Hepatocyte (in vitro differentiated cells): Measurements from ENCODE around the gene DPY30. TPM values are rescaled to one million over a fixed set of nuclear protein-coding genes. Genes with fewer than 3 reads are reported as not detected.
A peak's percentile ranks its signal among the peaks of the same experiment; 100 is the strongest.

Experiments used
- DNase-seq: peaks from one replicate; pipeline ENCODE4 v3.0.0-alpha.2; 2016; ENCODE audit warnings: low spot score
- H2AFZ ChIP-seq: fragments of 200-600 bp; sonication (generic); 2 replicates; pipeline ENCODE4 v1.6.0; 2016; ENCODE audit warnings: antibody characterized with exemption, mild to moderate bottlenecking
- H3K27ac ChIP-seq: fragments of 200-600 bp; sonication (generic); 2 replicates; pipeline ENCODE4 v1.5.1; 2016; ENCODE audit warnings: mild to moderate bottlenecking
- H3K27me3 ChIP-seq: fragments of 200-600 bp; sonication (generic); 2 replicates; pipeline ENCODE4 v1.6.1; 2016
- H3K36me3 ChIP-seq: fragments of 200-600 bp; sonication (generic); replicated peaks from 2 replicates; pipeline ENCODE4 v1.5.1; 2016; ENCODE audit warnings: low read depth; ENCODE audit not compliant: insufficient read depth
- H3K4me1 ChIP-seq: fragments of 200-600 bp; sonication (generic); 2 replicates; pipeline ENCODE4 v1.5.1; 2016; ENCODE audit warnings: mild to moderate bottlenecking, moderate library complexity; ENCODE audit not compliant: insufficient read depth
- H3K4me2 ChIP-seq: fragments of 200-600 bp; sonication (generic); 2 replicates; pipeline ENCODE4 v1.6.0; 2016
- H3K4me3 ChIP-seq: fragments of 200-600 bp; sonication (generic); 2 replicates; pipeline ENCODE4 v1.5.1; 2016; ENCODE audit warnings: mild to moderate bottlenecking
- H3K79me2 ChIP-seq: fragments of 200-600 bp; sonication (generic); 2 replicates; pipeline ENCODE4 v1.6.0; 2017; ENCODE audit warnings: mild to moderate bottlenecking
- H3K9me2 ChIP-seq: fragments of 200-600 bp; sonication (generic); replicated peaks from 2 replicates; pipeline ENCODE4 v1.6.0; 2017; ENCODE audit warnings: mild to moderate bottlenecking; ENCODE audit not compliant: insufficient read depth
- H3K9me3 ChIP-seq: fragments of 200-600 bp; sonication (generic); 2 replicates; pipeline ENCODE4 v1.5.1; 2016; ENCODE audit warnings: low read depth, mild to moderate bottlenecking
- H4K20me1 ChIP-seq: fragments of 200-600 bp; sonication (generic); 2 replicates; pipeline ENCODE4 v1.6.0; 2016; ENCODE audit warnings: mild to moderate bottlenecking; ENCODE audit not compliant: insufficient read depth, poor library complexity, severe bottlenecking
- CTCF ChIP-seq: fragments of 200-600 bp; sonication (generic); IDR thresholded peaks from 2 replicates; pipeline ENCODE4 v1.5.1; 2016; ENCODE audit warnings: antibody characterized with exemption, mild to moderate bottlenecking; ENCODE audit not compliant: poor library complexity
- EZH2 ChIP-seq: fragments of 200-600 bp; sonication (generic); IDR thresholded peaks from 2 replicates; pipeline ENCODE4 v1.6.1; 2016; ENCODE audit warnings: antibody characterized with exemption, mild to moderate bottlenecking, borderline replicate concordance
- EZH2phosphoT487 ChIP-seq: fragments of 200-600 bp; sonication (generic); IDR thresholded peaks from one replicate; pipeline ENCODE4 v1.6.1; 2018; ENCODE audit warnings: antibody characterized with exemption, mild to moderate bottlenecking, low read depth, moderate library complexity; ENCODE audit not compliant: unreplicated experiment, severe bottlenecking
- WGBS: methylation state at CpG from one replicate; pipeline ENCODE4 v1.1.6; 2016; ENCODE audit warnings: low lambda C conversion rate; ENCODE audit errors: missing lambda C conversion rate; 5-methylcytosine and 5-hydroxymethylcytosine counted together
- polyA plus RNA-seq: library from polyadenylated mRNA; unstranded; fragments of >200 nt; fragmentation: Nextera tagmentation; extraction: Ambion mirVana; gene quantifications from 2 replicates; pipeline ENCODE4 v1.2.1, GENCODE V29; 2016
- total RNA-seq: library from RNA; depleted of rRNA; stranded (reverse); fragments of >200 nt; gene quantifications from 2 replicates; pipeline ENCODE4 v1.2.3, GENCODE V29; 2014

The DPY30 gene
- total and polyA plus RNA-seq, 2 experiments from 2014 or later, result 108 to 117 TPM

GRCh38 chr2:32064021-32064601 lies 24.5 kb upstream of the DPY30 start:
- H2AFZ ChIP-seq, result peak overlapping the region; percentile 87
- H3K4me3 ChIP-seq, result peak overlapping the region; percentile 80
- TF ChIP-seq CTCF (no peak), EZH2phosphoT487 (no peak), EZH2 (no peak)
- H3K9me3 ChIP-seq, result no peaks in the 10 kb centered on the region
- peak overlapping the region; percentile 93 for H3K27ac ChIP-seq
- under 1% methylated on average over 33 of the region's 40 CpGs for WGBS
- H3K4me2 ChIP-seq, result peak overlapping the region; percentile 84
- H4K20me1 ChIP-seq, result peaks cover 3% of the 10 kb centered on the region
- peaks cover 46% of the 10 kb centered on the region for H3K79me2 ChIP-seq
- peak; percentile 13 for DNase-seq
- no peaks in the 10 kb centered on the region for H3K36me3 ChIP-seq
- H3K27me3 ChIP-seq, result no peaks in the 10 kb centered on the region
- no peaks in the 10 kb centered on the region for H3K4me1 ChIP-seq
- no peaks in the 10 kb centered on the region for H3K9me2 ChIP-seq

GRCh38 chr2:32063310-32064020 lies 23.9 kb upstream of the DPY30 start, which contains the start of gene SPAST:
Gene SPAST (plus strand): TSS chr2:32063556. CDS start chr2:32063832, 276 bp downstream.
- Histone ChIP-seq H3K9me2 (no peaks in the 10 kb centered on the region), H3K27me3 (no peaks in the 10 kb centered on the region), H4K20me1 (peaks cover 3% of the 10 kb centered on the region), H3K4me3 (peak within 1 kb of the TSS; percentile 80), H3K4me1 (no peaks in the 10 kb centered on the region), H3K9me3 (no peaks in the 10 kb centered on the region), H2AFZ (peak within 1 kb of the TSS; percentile 87), H3K27ac (peak within 1 kb of the TSS; percentile 93), H3K79me2 (peaks cover 40% of the 10 kb centered on the region), H3K36me3 (no peaks in the 10 kb centered on the region), H3K4me2 (peak within 1 kb of the TSS; percentile 84)
- TF ChIP-seq CTCF, result no peak
- no peak for TF ChIP-seq EZH2
- TF ChIP-seq EZH2phosphoT487, result no peak
- DNase-seq, result peak; percentile 99
- WGBS, result under 1% methylated on average over 48 of the region's 79 CpGs

GRCh38 chr2:32061973-32062861 lies 22.6 kb upstream of the DPY30 start:
- peak overlapping the region; percentile 57 for H2AFZ ChIP-seq
- peak overlapping the region; percentile 57 for H3K4me3 ChIP-seq
- WGBS, result 51% methylated on average over 13 of the region's 13 CpGs
- no peaks in the 10 kb centered on the region for H3K4me1 ChIP-seq
- H4K20me1 ChIP-seq, result peaks cover 3% of the 10 kb centered on the region
- no peaks in the 10 kb centered on the region for H3K9me2 ChIP-seq
- H3K36me3 ChIP-seq, result no peaks in the 10 kb centered on the region
- no peaks in the 10 kb centered on the region for H3K27me3 ChIP-seq
- H3K27ac ChIP-seq, result peak overlapping the region; percentile 88
- H3K9me3 ChIP-seq, result no peaks in the 10 kb centered on the region
- peaks cover 29% of the 10 kb centered on the region for H3K79me2 ChIP-seq
- no peak for TF ChIP-seq EZH2
- TF ChIP-seq CTCF, result no peak
- TF ChIP-seq EZH2phosphoT487, result no peak
- peak; percentile 46 for DNase-seq
- H3K4me2 ChIP-seq, result peak overlapping the region; percentile 75
